Measurements from ENCODE around the gene PEAK3.

The PEAK3 gene

DNA sequence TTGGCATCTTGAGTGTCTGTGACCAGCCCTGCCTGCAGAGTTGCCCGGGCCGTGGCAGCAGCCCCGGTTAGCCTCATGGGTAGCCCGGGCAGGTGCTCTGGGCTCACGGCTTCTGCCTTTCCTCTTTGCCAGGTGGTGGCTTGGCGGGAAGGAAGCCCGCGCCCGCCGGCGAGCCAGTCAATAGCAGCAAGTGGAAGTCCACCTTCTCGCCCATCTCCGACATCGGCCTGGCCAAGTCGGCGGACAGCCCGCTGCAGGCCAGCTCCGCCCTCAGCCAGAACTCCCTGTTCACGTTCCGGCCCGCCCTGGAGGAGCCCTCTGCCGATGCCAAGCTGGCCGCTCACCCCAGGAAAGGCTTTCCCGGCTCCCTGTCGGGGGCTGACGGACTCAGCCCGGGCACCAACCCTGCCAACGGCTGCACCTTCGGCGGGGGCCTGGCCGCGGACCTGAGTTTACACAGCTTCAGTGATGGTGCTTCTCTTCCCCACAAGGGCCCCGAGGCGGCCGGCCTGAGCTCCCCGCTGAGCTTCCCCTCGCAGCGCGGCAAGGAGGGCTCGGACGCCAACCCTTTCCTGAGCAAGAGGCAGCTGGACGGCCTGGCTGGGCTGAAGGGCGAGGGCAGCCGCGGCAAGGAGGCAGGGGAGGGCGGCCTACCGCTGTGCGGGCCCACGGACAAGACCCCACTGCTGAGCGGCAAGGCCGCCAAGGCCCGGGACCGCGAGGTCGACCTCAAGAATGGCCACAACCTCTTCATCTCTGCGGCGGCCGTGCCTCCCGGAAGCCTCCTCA, 55.7 kb downstream of the PEAK3 start:
- no peak for DNase-seq (ENCODE audit: low read depth, low spot score)

- no peak for DNase-seq (ENCODE audit: low read depth, low spot score)
These were observed 56.4 kb downstream of the PEAK3 start for GRCh38 chr19:2225415-2226050.

- DNase-seq (ENCODE audit: low read depth, low spot score), result no peak
These were observed 57.1 kb downstream of the PEAK3 start for GRCh38 chr19:2224754-2225349.
